PC-3 (cell line): ENCODE data around the gene FBXO2.

Experiments
- EZH2 ChIP-seq: fragments of 300-600 bp; sonication (generic); IDR thresholded peaks from one replicate; pipeline ENCODE4 v1.6.1; 2017; ENCODE audit warnings: antibody characterized with exemption, mild to moderate bottlenecking, low read length; ENCODE audit not compliant: unreplicated experiment
- EZH2phosphoT487 ChIP-seq: fragments of 300-600 bp; sonication (generic); IDR thresholded peaks from 2 replicates; pipeline ENCODE4 v1.6.1; 2018; ENCODE audit warnings: mild to moderate bottlenecking, antibody characterized with exemption, low read length, borderline replicate concordance
- TF ChIP-seq, protein P1 (sequence below): fragments of 300-600 bp; sonication (generic); conservative IDR thresholded peaks from 2 replicates; pipeline ENCODE4 v1.5.1; 2017; ENCODE audit warnings: antibody characterized with exemption, low read depth, mild to moderate bottlenecking, low read length

- TF ChIP-seq, protein P1, sequence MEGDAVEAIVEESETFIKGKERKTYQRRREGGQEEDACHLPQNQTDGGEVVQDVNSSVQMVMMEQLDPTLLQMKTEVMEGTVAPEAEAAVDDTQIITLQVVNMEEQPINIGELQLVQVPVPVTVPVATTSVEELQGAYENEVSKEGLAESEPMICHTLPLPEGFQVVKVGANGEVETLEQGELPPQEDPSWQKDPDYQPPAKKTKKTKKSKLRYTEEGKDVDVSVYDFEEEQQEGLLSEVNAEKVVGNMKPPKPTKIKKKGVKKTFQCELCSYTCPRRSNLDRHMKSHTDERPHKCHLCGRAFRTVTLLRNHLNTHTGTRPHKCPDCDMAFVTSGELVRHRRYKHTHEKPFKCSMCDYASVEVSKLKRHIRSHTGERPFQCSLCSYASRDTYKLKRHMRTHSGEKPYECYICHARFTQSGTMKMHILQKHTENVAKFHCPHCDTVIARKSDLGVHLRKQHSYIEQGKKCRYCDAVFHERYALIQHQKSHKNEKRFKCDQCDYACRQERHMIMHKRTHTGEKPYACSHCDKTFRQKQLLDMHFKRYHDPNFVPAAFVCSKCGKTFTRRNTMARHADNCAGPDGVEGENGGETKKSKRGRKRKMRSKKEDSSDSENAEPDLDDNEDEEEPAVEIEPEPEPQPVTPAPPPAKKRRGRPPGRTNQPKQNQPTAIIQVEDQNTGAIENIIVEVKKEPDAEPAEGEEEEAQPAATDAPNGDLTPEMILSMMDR, result no peak
- no peak for TF ChIP-seq EZH2
- TF ChIP-seq EZH2phosphoT487, result no peak
These were observed 53.4 kb downstream of the FBXO2 start for GRCh38 chr1:11600836-11601235.
